H1 (cell line): ENCODE results near the gene CPSF4L.

ENCODE experiments used
- ASH2L ChIP-seq: fragments of 200-600, 300-600 bp; sonication (generic); IDR thresholded peaks from one replicate; pipeline ENCODE4 v1.7.1; 2017; ENCODE audit warnings: low read length
- CHD2 ChIP-seq: IDR thresholded peaks from 2 replicates; pipeline ENCODE4 v1.6.1; 2012; ENCODE audit warnings: low read length, improper control_type of control experiment
- EP300 ChIP-seq, 2 experiments: IDR thresholded peaks; 1 replicate in 1 of 2; 2 replicates in 1 of 2; pipeline ENCODE4 v1.6.1; 2011 to 2012; ENCODE audit warnings: low read depth in 2 of 2, low read length in 2 of 2, mild to moderate bottlenecking in 2 of 2, borderline replicate concordance in 1 of 2, inconsistent platforms in 1 of 2, moderate library complexity in 1 of 2
- FOSL1 ChIP-seq: IDR thresholded peaks from 2 replicates; pipeline ENCODE4 v1.6.1; 2011; ENCODE audit warnings: mild to moderate bottlenecking, low read depth, low read length, moderate library complexity; ENCODE audit not compliant: insufficient read depth
- GTF2F1 ChIP-seq: IDR thresholded peaks from 2 replicates; pipeline ENCODE4 v1.6.1; 2012; ENCODE audit warnings: low read depth, low read length, improper control_type of control experiment, borderline replicate concordance
- HDAC2 ChIP-seq, 2 experiments: fragments of 300-600 bp in 1 of 2; sonication (generic) in 1 of 2; IDR thresholded peaks; 2 replicates each; pipeline ENCODE4 v1.6.1; 2011 to 2012; ENCODE audit warnings: low read depth in 2 of 2, low read length in 2 of 2, mild to moderate bottlenecking in 2 of 2, moderate library complexity in 2 of 2, borderline replicate concordance in 1 of 2, inconsistent platforms in 1 of 2
- POLR2A ChIP-seq, 2 experiments: IDR thresholded peaks; 1 replicate in 1 of 2; 2 replicates in 1 of 2; pipeline ENCODE4 v1.6.1; 2011; ENCODE audit warnings: low read depth in 2 of 2, low read length in 2 of 2, mild to moderate bottlenecking in 2 of 2; ENCODE audit errors: control extremely low read depth in 1 of 2
- POLR2AphosphoS5 ChIP-seq: IDR thresholded peaks from 2 replicates; pipeline ENCODE4 v1.6.1; 2011; ENCODE audit warnings: low read depth, low read length
- RAD21 ChIP-seq, 2 experiments: IDR thresholded peaks in 1 of 2; conservative IDR thresholded peaks in 1 of 2; 2 replicates each; pipeline ENCODE4 v1.6.1; 2011; ENCODE audit warnings: low read depth in 2 of 2, low read length in 2 of 2, improper control_type of control experiment in 1 of 2, inconsistent platforms in 1 of 2, mild to moderate bottlenecking in 1 of 2, moderate library complexity in 1 of 2
- SP1 ChIP-seq: IDR thresholded peaks from 2 replicates; pipeline ENCODE4 v1.6.1; 2011; ENCODE audit warnings: low read depth, low read length
- TF ChIP-seq, protein P1 (sequence below), 3 experiments: IDR thresholded peaks; 1 replicate in 2 of 3; 2 replicates in 1 of 3; pipeline versions ENCODE4 v1.5.1 to v1.6.1; 2011; ENCODE audit warnings: low read length in 3 of 3, mild to moderate bottlenecking in 3 of 3, inconsistent platforms in 2 of 3, low read depth in 1 of 3, moderate library complexity in 1 of 3; ENCODE audit not compliant: insufficient read depth in 1 of 3; ENCODE audit errors: control extremely low read depth in 1 of 3
- TF ChIP-seq, protein P2 (sequence below): IDR thresholded peaks from 2 replicates; pipeline ENCODE4 v1.6.1; 2011; ENCODE audit warnings: low read length, improper control_type of control experiment
- TF ChIP-seq, protein P3 (sequence below): IDR thresholded peaks from 2 replicates; pipeline ENCODE4 v1.6.1; 2012; ENCODE audit warnings: inconsistent platforms

DNA sequence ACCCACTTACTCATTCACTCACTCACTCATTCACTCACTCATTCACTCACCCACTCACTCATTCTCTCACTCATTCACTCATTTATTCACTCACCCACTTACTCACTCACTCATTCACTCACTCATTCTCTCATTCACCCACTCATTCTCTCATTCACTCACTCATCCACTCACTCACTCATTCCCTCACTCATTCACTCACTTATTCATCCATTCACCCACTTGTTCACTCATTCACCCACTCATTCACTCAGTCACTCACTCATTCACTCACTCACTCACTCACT lies 7.6 kb upstream of the CPSF4L start:
- TF ChIP-seq CHD2 (no peak), POLR2AphosphoS5 (no peak), HDAC2 (IDR thresholded peaks at IDR 0.05; ENCODE audit: borderline replicate concordance in 1 of 2, low read depth in 2 of 2, low read length in 2 of 2) (no peak), POLR2A (IDR thresholded peaks at IDR 0.05; ENCODE audit: control extremely low read depth in 1 of 2, low read depth in 2 of 2, low read length in 2 of 2) (no peak), RAD21 (IDR thresholded peaks at IDR 0.05 in 1 of 2, conservative IDR thresholded peaks at IDR 0.05 in 1 of 2; ENCODE audit: low read depth in 2 of 2, low read length in 2 of 2) (no peak), SP1 (no peak), EP300 (IDR thresholded peaks at IDR 0.05; ENCODE audit: borderline replicate concordance in 1 of 2, low read depth in 2 of 2, low read length in 2 of 2) (no peak), ASH2L (no peak), FOSL1 (no peak), GTF2F1 (no peak)
- TF ChIP-seq, protein P1, sequence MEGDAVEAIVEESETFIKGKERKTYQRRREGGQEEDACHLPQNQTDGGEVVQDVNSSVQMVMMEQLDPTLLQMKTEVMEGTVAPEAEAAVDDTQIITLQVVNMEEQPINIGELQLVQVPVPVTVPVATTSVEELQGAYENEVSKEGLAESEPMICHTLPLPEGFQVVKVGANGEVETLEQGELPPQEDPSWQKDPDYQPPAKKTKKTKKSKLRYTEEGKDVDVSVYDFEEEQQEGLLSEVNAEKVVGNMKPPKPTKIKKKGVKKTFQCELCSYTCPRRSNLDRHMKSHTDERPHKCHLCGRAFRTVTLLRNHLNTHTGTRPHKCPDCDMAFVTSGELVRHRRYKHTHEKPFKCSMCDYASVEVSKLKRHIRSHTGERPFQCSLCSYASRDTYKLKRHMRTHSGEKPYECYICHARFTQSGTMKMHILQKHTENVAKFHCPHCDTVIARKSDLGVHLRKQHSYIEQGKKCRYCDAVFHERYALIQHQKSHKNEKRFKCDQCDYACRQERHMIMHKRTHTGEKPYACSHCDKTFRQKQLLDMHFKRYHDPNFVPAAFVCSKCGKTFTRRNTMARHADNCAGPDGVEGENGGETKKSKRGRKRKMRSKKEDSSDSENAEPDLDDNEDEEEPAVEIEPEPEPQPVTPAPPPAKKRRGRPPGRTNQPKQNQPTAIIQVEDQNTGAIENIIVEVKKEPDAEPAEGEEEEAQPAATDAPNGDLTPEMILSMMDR (IDR thresholded peaks at IDR 0.05; ENCODE audit: control extremely low read depth in 1 of 3, insufficient read depth in 1 of 3, low read depth in 1 of 3, low read length in 3 of 3), result no peak
- TF ChIP-seq, protein P2, sequence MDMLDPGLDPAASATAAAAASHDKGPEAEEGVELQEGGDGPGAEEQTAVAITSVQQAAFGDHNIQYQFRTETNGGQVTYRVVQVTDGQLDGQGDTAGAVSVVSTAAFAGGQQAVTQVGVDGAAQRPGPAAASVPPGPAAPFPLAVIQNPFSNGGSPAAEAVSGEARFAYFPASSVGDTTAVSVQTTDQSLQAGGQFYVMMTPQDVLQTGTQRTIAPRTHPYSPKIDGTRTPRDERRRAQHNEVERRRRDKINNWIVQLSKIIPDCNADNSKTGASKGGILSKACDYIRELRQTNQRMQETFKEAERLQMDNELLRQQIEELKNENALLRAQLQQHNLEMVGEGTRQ, result no peak
- TF ChIP-seq, protein P3, sequence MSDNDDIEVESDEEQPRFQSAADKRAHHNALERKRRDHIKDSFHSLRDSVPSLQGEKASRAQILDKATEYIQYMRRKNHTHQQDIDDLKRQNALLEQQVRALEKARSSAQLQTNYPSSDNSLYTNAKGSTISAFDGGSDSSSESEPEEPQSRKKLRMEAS, result no peak
